HG03342 (cell line): ENCODE measurements around the gene FAXDC2.

ENCODE experiments used
- ATAC-seq: cut with Tn5 transposase; IDR thresholded peaks from one replicate; pipeline ENCODE4 v1.9.1; 2021; ENCODE audit warnings: mild to moderate bottlenecking, moderate library complexity; ENCODE audit not compliant: unreplicated experiment

Gene FAXDC2

DNA sequence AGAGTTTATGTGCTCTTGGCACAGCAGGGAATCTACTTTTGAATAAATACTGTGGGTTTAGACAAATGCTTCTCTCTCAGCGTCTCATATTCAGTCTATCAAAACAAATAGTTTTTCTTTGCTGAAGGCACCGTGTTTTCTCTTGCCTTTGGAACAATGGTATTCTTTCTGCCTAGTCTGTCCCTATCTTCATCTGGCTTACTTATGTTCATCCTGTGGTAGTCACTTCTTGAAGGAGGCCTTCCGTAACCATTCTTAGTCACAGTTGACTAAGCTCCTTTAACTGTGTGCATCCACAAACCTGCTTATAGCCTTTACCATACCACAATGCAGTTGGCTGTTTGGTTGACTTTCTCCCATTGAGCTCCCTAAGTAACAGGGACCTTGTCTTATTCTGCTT, 49.3 kb downstream of the FAXDC2 start:
- ATAC-seq = no peak

DNA sequence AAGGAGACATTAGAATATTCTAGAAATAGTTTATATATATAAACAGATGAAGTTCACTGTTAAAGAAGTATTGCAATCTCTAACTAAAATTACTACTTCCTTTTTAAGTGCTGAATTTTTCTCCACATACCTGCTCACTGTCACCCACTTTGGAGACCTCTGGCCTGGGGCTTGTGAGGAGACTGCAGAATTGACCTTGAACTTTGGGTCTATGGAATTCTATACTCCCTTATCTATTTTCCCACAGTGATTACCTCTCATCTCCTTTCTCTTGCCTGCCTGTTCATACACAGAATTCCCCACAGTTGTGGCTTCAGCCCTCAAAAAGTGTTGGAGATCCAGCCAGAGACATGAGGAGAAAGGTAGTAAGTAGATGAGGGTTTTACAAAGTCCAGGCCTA, 49.8 kb downstream of the FAXDC2 start:
- ATAC-seq = no peak

GRCh38 chr5:154797762-154798161, 52.6 kb downstream of the FAXDC2 start:
- no peak for ATAC-seq

- ATAC-seq = no peak
These were observed 55.2 kb downstream of the FAXDC2 start for GRCh38 chr5:154795235-154795596.

GRCh38 chr5:154794525-154795234, 55.7 kb downstream of the FAXDC2 start:
- no peak for ATAC-seq

DNA sequence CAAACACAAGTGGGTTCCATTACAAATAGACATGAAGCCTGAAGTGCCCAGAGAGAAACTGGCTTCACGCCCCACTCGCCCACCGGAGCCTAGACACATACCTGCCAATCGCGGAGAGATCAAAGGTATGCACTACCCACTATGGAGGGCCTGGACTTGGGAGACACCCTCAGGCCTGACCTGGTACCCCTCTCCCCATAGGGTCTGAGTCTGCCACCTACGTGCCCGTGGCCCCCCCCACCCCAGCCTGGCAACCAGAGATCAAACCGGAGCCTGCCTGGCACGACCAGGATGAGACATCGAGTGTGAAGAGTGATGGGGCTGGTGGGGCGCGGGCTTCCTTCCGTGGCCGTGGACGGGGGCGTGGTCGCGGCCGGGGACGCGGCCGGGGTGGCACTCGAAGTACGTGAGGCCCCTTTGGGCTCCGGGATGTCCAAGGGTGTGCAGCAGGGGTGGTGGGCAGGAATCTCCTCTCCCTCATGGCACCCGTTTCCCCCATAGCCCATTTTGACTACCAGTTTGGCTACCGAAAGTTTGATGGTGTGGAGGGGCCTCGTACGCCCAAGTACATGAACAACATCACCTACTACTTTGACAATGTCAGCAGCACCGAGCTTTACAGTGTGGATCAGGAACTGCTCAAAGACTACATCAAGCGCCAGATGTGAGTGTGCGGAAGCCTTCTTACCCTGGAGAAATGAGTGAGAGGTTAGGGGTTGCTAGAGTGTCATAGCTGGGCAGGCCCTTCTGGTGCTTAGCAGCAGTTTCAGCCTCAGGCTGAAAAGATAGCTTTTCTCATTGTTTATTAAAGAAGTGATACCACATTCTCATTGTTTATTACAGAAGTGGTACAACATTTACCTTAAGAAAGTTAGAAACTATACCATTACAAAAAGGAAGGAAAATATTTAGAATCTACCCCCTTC, 56.5 kb downstream of the FAXDC2 start:
- no peak for ATAC-seq

DNA sequence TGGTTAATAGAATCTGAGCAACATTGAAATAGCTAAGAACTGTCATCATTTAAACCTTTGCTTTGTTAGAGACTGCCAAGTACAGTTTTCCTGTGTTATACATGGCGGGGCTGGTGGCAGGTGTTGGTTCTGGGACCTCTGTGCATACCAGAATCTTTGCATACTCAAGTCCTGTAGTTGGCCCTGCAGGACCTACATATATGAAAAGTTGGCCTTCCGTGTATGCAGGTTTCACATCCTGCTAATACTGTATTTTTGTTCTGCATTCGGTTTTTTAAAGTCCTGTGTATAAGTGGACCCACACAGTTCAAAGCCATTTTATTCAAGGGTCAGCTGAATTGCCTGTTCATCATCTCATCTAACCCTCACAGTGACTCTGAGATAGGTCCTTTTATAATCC, 58.9 kb downstream of the FAXDC2 start:
- ATAC-seq = peak; percentile 69

- ATAC-seq = no peak
These were observed 62.2 kb downstream of the FAXDC2 start for GRCh38 chr5:154788212-154788611.

DNA sequence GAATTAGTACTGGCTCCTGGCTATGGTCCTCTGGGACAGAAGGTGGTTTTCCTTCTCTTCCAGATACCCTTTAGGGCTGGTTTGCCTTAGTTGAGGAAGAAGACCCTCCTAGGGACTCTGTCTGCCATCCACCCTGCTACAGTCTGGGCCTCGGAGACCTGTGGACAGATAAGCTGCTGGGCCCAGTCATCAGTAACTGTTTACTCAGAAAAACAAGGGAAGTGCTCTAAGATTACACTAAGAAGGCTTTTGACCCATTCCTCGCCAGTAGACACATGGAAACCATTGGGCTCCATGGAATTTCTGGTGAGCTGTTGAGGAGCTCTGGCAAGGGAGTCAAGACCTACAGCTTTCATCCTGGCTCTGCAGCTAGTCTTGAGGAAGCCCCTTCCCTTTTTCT, 64.0 kb downstream of the FAXDC2 start:
- no peak for ATAC-seq

DNA sequence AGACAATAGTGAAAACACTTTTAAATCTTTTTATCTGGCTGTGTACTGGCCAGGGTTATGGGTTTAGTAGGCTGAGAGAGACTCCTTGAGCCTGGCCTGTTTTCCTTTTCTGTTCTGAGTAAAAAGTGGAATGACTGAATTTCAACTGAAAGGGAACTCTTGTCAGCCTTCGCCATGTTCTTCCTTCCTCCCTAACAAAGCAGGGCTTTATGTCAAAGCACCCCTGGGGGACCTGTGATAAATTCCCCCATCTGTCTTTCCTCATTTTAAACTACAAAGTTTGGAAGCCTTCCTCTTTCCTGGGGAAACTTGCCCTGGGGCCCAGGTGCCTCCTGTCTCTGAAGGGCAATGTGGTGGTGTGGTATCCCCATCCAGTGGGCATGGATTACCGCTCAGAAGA, 65.5 kb downstream of the FAXDC2 start:
- ATAC-seq = no peak

GRCh38 chr5:154783774-154784460, 66.5 kb downstream of the FAXDC2 start:
- ATAC-seq = peak; percentile 62

DNA sequence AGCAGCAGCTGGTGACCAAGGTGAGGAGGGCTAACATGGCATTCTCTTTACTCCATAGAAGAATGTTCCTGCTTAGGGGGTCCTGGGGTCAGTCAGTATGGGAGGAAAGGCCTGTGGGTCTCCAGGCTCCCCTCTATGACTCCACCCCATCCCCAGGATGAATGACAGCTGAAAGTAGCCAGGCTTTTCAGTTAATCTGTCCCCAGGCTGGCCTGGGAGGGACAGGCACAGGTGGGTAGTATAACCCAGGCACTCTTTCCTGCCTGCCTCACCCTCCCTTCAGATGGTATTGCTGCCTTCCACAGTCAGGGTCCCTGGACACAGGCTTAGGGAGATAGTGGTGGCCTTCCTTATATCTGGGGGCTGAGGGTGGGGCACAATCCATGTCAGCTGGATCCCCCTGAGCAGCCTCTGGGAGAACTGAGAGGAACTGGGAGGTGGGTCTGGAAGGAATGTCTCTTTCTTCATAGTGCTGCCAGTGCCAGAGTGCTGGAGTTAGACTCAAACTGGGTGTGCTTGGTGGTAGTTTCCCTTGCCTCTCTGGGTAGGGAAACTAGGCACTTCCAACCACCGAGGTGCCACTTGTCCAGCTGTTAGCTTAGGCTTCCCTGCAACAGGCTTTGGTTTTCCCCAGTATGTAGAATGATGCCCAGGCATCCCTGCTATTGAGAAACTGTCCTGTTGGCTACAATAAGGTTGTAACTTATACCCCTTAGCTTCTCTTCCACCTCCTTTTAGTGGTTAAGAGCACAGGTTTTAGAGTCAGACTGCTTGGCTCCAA, 67.4 kb downstream of the FAXDC2 start:
- ATAC-seq = no peak

DNA sequence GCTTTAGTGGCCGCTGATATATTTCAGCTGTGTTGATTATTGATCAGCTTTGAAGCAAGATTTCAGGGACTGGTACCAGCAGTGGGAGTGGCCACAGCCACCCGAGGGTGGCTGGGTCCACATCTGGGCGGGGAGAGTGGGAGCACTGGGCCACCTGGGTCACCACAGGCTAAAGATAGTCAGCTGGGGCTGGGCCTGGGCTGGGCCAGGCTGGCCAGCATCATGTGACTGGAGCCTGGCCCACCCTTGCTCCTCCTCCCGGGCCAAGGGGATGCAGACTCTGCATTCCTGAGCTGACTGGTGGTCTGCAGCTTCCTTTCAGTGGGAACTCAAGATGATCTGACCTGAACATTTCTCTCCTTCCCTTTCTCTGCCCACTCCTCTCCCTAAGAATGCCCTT, 68.1 kb downstream of the FAXDC2 start:
- ATAC-seq = no peak

DNA sequence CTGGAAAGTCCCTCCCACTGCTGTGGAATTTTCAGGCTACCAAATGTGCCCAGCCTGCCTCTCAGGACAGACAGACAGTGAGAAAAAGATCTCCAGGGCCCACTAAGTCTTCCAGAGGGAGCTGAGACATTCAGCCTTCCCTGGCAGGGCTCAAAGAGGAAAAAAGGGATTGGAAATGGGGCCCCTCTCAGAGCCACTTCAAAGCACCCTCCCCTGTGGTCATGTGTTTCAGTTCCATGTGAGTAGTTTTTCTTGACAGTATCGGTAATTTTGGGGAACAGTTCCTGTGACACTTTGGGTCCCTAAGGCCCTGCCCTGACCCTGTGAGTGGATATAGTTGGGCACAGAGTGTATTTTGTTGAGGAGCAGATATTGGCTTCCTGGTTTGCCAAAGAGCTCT, 70.3 kb downstream of the FAXDC2 start:
- peak; percentile 41 for ATAC-seq

DNA sequence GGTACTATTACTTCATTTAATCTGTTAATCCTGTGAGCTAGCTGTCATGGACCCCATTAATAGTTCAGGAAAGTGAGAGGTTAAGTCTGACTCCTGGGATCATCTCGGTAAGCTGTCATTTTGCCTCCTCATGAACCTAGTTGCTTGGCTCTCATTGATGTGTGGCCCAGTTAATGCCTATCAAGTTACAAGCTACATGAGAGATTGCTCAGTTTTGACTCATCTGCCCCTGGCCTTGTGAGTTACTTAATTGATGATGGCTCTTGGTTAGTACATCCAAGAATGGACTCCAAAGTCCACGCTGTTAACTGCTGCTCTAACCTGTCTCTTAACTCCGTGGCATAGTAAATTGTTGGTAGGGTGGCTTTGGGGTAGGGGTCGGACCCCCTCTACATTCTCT, 71.3 kb downstream of the FAXDC2 start:
- no peak for ATAC-seq

DNA sequence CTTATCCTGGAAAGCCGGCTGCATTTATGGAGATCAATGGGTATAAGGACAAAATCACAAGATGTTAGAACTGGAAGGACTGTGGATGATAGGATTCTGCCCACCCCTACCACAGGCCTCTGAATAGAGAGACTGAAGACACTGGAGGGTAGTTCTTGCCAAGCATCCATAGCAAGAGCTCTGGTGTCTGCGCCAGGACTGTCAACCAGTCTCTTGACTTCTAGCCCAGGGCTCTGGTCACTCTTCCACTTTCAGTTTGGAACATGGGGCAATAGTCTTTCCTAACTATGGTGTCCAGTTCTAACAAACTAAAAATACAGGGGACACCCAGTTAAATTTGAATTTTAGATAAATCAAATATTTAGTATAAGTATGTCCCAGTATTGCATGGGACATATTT, 71.9 kb downstream of the FAXDC2 start:
- no peak for ATAC-seq

DNA sequence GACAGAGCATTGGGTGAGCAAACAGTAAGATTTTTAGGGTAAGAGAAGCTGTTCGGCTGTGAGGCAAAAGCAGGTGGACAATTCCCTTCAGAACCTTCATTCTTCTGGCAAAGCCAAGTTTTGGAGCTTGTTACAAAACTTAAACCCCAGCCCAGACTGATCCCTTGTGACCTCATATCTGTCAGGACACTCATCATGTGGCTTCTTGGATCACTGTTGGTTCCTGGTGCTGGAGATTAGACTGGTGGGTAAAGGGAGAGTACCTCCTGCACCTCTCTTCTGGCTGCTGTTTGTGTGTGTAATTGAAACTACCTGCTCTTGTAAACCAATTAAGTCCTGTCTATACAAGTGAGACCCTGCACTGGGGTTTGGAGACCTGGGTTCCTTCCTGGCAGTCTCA, 74.2 kb downstream of the FAXDC2 start:
- no peak for ATAC-seq

DNA sequence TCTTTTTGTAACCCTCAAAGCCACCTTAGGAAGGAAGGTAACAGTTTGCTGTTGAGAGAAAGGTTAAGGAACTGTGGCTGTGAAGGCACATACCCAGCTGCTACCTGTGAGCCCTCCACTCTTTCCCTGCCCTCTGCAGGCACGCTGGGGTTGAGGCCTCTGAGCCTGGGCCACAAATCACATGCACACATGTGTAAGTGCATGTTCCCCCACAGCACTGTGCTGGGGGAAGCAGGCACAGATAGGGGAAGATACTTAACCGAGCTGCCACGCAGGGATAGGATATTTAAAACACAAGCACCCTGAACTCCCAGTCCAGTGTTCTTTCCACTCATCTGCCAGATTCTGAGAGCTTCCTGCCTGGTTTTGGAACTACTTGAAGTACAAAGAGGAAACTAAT, 77.1 kb downstream of the FAXDC2 start:
- no peak for ATAC-seq

- ATAC-seq = no peak
These were observed 79.0 kb downstream of the FAXDC2 start for GRCh38 chr5:154771383-154771901.

DNA sequence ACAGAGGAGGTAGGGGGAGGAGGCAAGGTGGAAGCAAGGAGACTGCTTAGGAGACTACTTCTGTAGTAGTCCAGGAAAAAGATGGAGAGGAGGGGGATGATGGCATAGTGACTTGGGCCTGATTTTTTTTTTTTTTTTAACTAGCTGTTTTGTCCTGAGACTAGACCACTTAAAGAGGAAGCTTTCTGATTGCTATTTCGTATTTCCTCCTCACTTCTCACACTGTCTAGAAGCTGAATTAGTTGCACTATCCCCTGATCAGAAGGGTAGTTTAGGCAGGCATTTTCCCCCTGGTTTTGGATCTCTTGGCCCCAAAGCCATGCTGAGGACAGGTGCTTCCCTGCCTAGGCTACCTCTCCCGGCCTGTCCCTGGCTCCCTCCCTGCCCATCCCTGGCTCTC, 80.3 kb downstream of the FAXDC2 start:
- ATAC-seq = no peak
